Gastrocnemius medialis (tissue), 4 donors: ENCODE measurements around the gene BTBD16. TPM values are rescaled to one million over a fixed set of nuclear protein-coding genes. Genes with fewer than 3 reads are reported as not detected.

Experiments
- ATAC-seq, 2 donors: fragments of 150-250 bp; one replicate each; pipeline ENCODE4 v1.9.1; 2016
- DNase-seq, 2 donors: peaks; one replicate each; pipeline ENCODE4 v3.0.0-alpha.2; 2019
- H3K27ac ChIP-seq, 4 donors: fragments of 200-600 bp; sonication (generic); 1 replicate in 1 of 4; 2 replicates in 3 of 4; pipeline ENCODE4 v1.5.1; 2016 to 2018; ENCODE audit warnings: mild to moderate bottlenecking in 2 of 4, moderate library complexity in 1 of 4
- H3K27me3 ChIP-seq, 3 donors: fragments of 200-600 bp; sonication (generic) in 2 of 3; 1 replicate in 1 of 3; 2 replicates in 2 of 3; pipeline versions ENCODE4 v1.5.1 to v1.6.0; 2016 to 2019; ENCODE audit warnings: mild to moderate bottlenecking in 1 of 3, moderate library complexity in 1 of 3
- H3K36me3 ChIP-seq, 2 donors: fragments of 200-600 bp; sonication (generic) in 1 of 2; one replicate each; pipeline ENCODE4 v1.5.1; 2017 to 2018
- H3K4me1 ChIP-seq, 2 donors: fragments of 200-600 bp; sonication (generic) in 1 of 2; one replicate each; pipeline ENCODE4 v1.5.1; 2016 to 2017; ENCODE audit warnings: mild to moderate bottlenecking in 2 of 2
- H3K4me3 ChIP-seq, 4 donors: fragments of 200-600 bp; sonication (generic) in 3 of 4; 1 replicate in 1 of 4; 2 replicates in 3 of 4; pipeline ENCODE4 v1.5.1; 2016 to 2019; ENCODE audit warnings: mild to moderate bottlenecking in 2 of 4
- H3K9me3 ChIP-seq, 3 donors: fragments of 200-600 bp; sonication (generic) in 2 of 3; 1 replicate in 1 of 3; 2 replicates in 2 of 3; pipeline ENCODE4 v1.5.1; 2016 to 2019
- CTCF ChIP-seq, 5 experiments: fragments of 450-650 bp in 3 of 5; fragments of 200-600 bp in 2 of 5; sonication (generic) in 2 of 5; IDR thresholded peaks in 4 of 5; conservative IDR thresholded peaks in 1 of 5; 1 replicate in 4 of 5; 2 replicates in 1 of 5; pipeline ENCODE4 v1.5.1; 2016 to 2019; ENCODE audit warnings: antibody characterized with exemption in 5 of 5, mild to moderate bottlenecking in 3 of 5, moderate library complexity in 3 of 5
- POLR2A ChIP-seq, 2 donors: fragments of 450-650 bp; IDR thresholded peaks; one replicate each; pipeline ENCODE4 v1.6.1; 2017; ENCODE audit warnings: antibody characterized with exemption in 2 of 2, mild to moderate bottlenecking in 2 of 2, moderate library complexity in 2 of 2
- in situ Hi-C, 4 donors: fragments of 200-750 bp; cut with MboI; loops; one replicate each; pipeline versions ENCODE4 v1.15.0 to v1.8.0; 2017; ENCODE audit warnings: low sequenced_read_pairs in 4 of 4
- intact Hi-C: fragments of 100-400 bp; cut with DNase I; formaldehyde crosslinking; loops from one replicate; pipeline ENCODE4 v1.15.1; 2023; ENCODE audit warnings: low total_unique reads
- total RNA-seq, 4 donors: library from RNA; depleted of rRNA; stranded (reverse); fragments of >200 nt; gene quantifications; one replicate each; pipeline versions ENCODE4 v1.1.0 to v1.2.3, GENCODE V29; 2016

BTBD16 gene
- total RNA-seq, 4 donors from 2014 or later: 0.46 to 0.55 TPM; not detected in 2

GRCh38 chr10:122297583-122297982 lies 26.5 kb downstream of the BTBD16 start:
- no peak overlapping the region for H3K4me3 ChIP-seq
- TF ChIP-seq POLR2A (IDR thresholded peaks at IDR 0.05): no peak
- no peak for TF ChIP-seq CTCF (IDR thresholded peaks at IDR 0.05 in 4 of 5, conservative IDR thresholded peaks at IDR 0.05 in 1 of 5)
- in situ Hi-C loops (loop anchor here (5.0 to 10.0 kb wide), 5 partner anchors 135 to 270 kb away; partner anchors contain the start of gene DMBT1 (in 2 of the 4)), intact Hi-C loops (loop anchor here (5.0 kb wide), 2 partner anchors 45 to 405 kb away; no protein-coding TSS in a partner anchor)
- no peak for DNase-seq
- peaks cover 0 to 6% of the 10 kb centered on the region in 2 donors for H3K4me1 ChIP-seq
- no peak for ATAC-seq
- H3K9me3 ChIP-seq: no peaks in the 10 kb centered on the region
- H3K36me3 ChIP-seq: no peaks in the 10 kb centered on the region
- peaks cover 0 to 3% (median 0%) of the 10 kb centered on the region in 3 donors for H3K27me3 ChIP-seq
- no peak overlapping the region for H3K27ac ChIP-seq

GRCh38 chr10:122298206-122298597 lies 27.1 kb downstream of the BTBD16 start:
- intact Hi-C loops (loop anchor here (1.0 to 5.0 kb wide), 4 partner anchors 44 to 404 kb away; no protein-coding TSS in a partner anchor), in situ Hi-C loops (loop anchor here (5.0 to 10.0 kb wide), 5 partner anchors 134 to 269 kb away; partner anchors contain the start of gene DMBT1 (in 2 of the 4))
- Histone ChIP-seq H3K4me3 (no peak overlapping the region), H3K36me3 (no peaks in the 10 kb centered on the region), H3K27me3 (peaks cover 0 to 3% (median 0%) of the 10 kb centered on the region in 3 donors), H3K27ac (no peak overlapping the region), H3K9me3 (no peaks in the 10 kb centered on the region), H3K4me1 (peaks cover 0 to 6% of the 10 kb centered on the region in 2 donors)
- DNase-seq (no peak), ATAC-seq (no peak)
- TF ChIP-seq POLR2A (IDR thresholded peaks at IDR 0.05) (no peak), CTCF (IDR thresholded peaks at IDR 0.05 in 4 of 5, conservative IDR thresholded peaks at IDR 0.05 in 1 of 5) (no peak)

- intact Hi-C loops (loop anchor here (1.0 to 5.0 kb wide), 4 partner anchors 44 to 404 kb away; no protein-coding TSS in a partner anchor), in situ Hi-C loops (loop anchor here (5.0 to 10.0 kb wide), 5 partner anchors 134 to 269 kb away; partner anchors contain the start of gene DMBT1 (in 2 of the 4))
- TF ChIP-seq POLR2A (IDR thresholded peaks at IDR 0.05) (no peak), CTCF (IDR thresholded peaks at IDR 0.05 in 4 of 5, conservative IDR thresholded peaks at IDR 0.05 in 1 of 5) (peak; percentile 79 to 92 (median 86))
- ATAC-seq (peak; percentile 78 to 82), DNase-seq (peak; percentile 50 to 56)
- Histone ChIP-seq H3K27ac (no peak overlapping the region), H3K27me3 (peaks cover 0 to 3% (median 0%) of the 10 kb centered on the region in 3 donors), H3K9me3 (no peaks in the 10 kb centered on the region), H3K4me1 (peaks cover 0 to 6% of the 10 kb centered on the region in 2 donors), H3K36me3 (no peaks in the 10 kb centered on the region), H3K4me3 (no peak overlapping the region)
These were observed 27.7 kb downstream of the BTBD16 start for GRCh38 chr10:122298598-122299301.

GRCh38 chr10:122299423-122300075 lies 28.5 kb downstream of the BTBD16 start:
- no peak for TF ChIP-seq POLR2A (IDR thresholded peaks at IDR 0.05)
- no peak overlapping the region for H3K4me3 ChIP-seq
- no peaks in the 10 kb centered on the region for H3K9me3 ChIP-seq
- peaks cover 0 to 3% (median 0%) of the 10 kb centered on the region in 3 donors for H3K27me3 ChIP-seq
- no peak for DNase-seq
- intact Hi-C loops (loop anchor here (5.0 kb wide), 2 partner anchors 43 to 403 kb away; no protein-coding TSS in a partner anchor), in situ Hi-C loops (loop anchor here (5.0 to 10.0 kb wide), 5 partner anchors 133 to 268 kb away; partner anchors contain the start of gene DMBT1 (in 2 of the 4))
- ATAC-seq: no peak
- peaks cover 0 to 6% of the 10 kb centered on the region in 2 donors for H3K4me1 ChIP-seq
- no peaks in the 10 kb centered on the region for H3K36me3 ChIP-seq
- H3K27ac ChIP-seq: no peak overlapping the region
